ENCODE measurements around the gene SUSD6.
"Not testable (repeated sequence)": the region's sequence is repeated elsewhere in the genome, so short reads cannot be mapped to it uniquely, and the experiment has no call there.

The SUSD6 gene

GRCh38 chr14:69711881-69712560 lies 100.6 kb downstream of the SUSD6 start:
- H3K4me3 Mint-ChIP-seq, result no peak overlapping the region
- H3K27ac Mint-ChIP-seq, result peak overlapping the region; percentile 37
- ATAC-seq (replicated peaks), result no peak
- no peaks in the 10 kb centered on the region for H3K9me3 Mint-ChIP-seq
- no peak for DNase-seq
- peaks cover 39 to 55% of the 10 kb centered on the region in 2 donors for H3K36me3 Mint-ChIP-seq
- H3K27me3 Mint-ChIP-seq, result no peaks in the 10 kb centered on the region
- peaks cover 22 to 66% of the 10 kb centered on the region in 2 donors for H3K4me1 Mint-ChIP-seq

GRCh38 chr14:69712599-69713088 lies 101.2 kb downstream of the SUSD6 start:
- DNase-seq, result no peak
- H3K27me3 Mint-ChIP-seq, result no peaks in the 10 kb centered on the region

GRCh38 chr14:69713209-69713781 lies 101.9 kb downstream of the SUSD6 start:
- Mint-ChIP-seq H3K27ac (no peak overlapping the region), H3K27me3 (no peaks in the 10 kb centered on the region), H3K36me3 (peaks cover 37 to 52% of the 10 kb centered on the region in 2 donors)

More at GRCh38 chr14:69712599-69713088, 101.2 kb downstream of the SUSD6 start:
- Mint-ChIP-seq H3K4me3 (no peak overlapping the region), H3K27ac (peak overlapping the region; percentile 85), H3K4me1 (peaks cover 19 to 60% of the 10 kb centered on the region in 2 donors), H3K36me3 (peaks cover 37 to 52% of the 10 kb centered on the region in 2 donors), H3K9me3 (no peaks in the 10 kb centered on the region)
- no peak for ATAC-seq (replicated peaks)

GRCh38 chr14:69713993-69714679 lies 102.7 kb downstream of the SUSD6 start:
- no peak for DNase-seq
- H3K4me3 Mint-ChIP-seq, result no peak overlapping the region
- H3K9me3 Mint-ChIP-seq, result no peaks in the 10 kb centered on the region
- no peak for ATAC-seq (replicated peaks)
- H3K27ac Mint-ChIP-seq, result no peak overlapping the region
- peaks cover 33 to 45% of the 10 kb centered on the region in 2 donors for H3K36me3 Mint-ChIP-seq
- peaks cover 16 to 55% of the 10 kb centered on the region in 2 donors for H3K4me1 Mint-ChIP-seq
- no peaks in the 10 kb centered on the region for H3K27me3 Mint-ChIP-seq

More at GRCh38 chr14:69713209-69713781, 101.9 kb downstream of the SUSD6 start:
- Mint-ChIP-seq H3K4me1 (peaks cover 17 to 54% of the 10 kb centered on the region in 2 donors), H3K9me3 (no peaks in the 10 kb centered on the region), H3K4me3 (no peak overlapping the region)
- DNase-seq, result no peak
- ATAC-seq (replicated peaks), result no peak

GRCh38 chr14:69715725-69716477 lies 104.5 kb downstream of the SUSD6 start:
- Mint-ChIP-seq H3K27me3 (no peaks in the 10 kb centered on the region), H3K36me3 (peaks cover 28 to 38% of the 10 kb centered on the region in 2 donors), H3K9me3 (no peaks in the 10 kb centered on the region), H3K4me3 (no peak overlapping the region), H3K4me1 (peaks cover 17 to 50% of the 10 kb centered on the region in 2 donors), H3K27ac (peak overlapping the region; percentile 79)
- no peak for ATAC-seq (replicated peaks)
- no peak for DNase-seq

GRCh38 chr14:69716478-69717187 lies 105.2 kb downstream of the SUSD6 start:
- Mint-ChIP-seq H3K36me3 (peaks cover 21 to 33% of the 10 kb centered on the region in 2 donors), H3K4me3 (no peak overlapping the region), H3K4me1 (peaks cover 17 to 44% of the 10 kb centered on the region in 2 donors), H3K9me3 (no peaks in the 10 kb centered on the region), H3K27me3 (no peaks in the 10 kb centered on the region), H3K27ac (peak overlapping the region; percentile 15)
- ATAC-seq (replicated peaks) (peak; percentile 38 to 44), DNase-seq (no peak)

- DNase-seq; H3K4me3 Mint-ChIP-seq; H3K9me3 Mint-ChIP-seq; H3K27me3 Mint-ChIP-seq; ATAC-seq (replicated peaks): not testable (repeated sequence)
- Mint-ChIP-seq H3K27ac (peak overlapping the region; percentile 14), H3K36me3 (peaks cover 8 to 19% of the 10 kb centered on the region in 2 donors), H3K4me1 (peaks cover 14 to 25% of the 10 kb centered on the region in 2 donors)
Observed at GRCh38 chr14:69718614-69719013, 107.2 kb downstream of the SUSD6 start.

- H3K4me1 Mint-ChIP-seq, result peaks cover 14 to 25% of the 10 kb centered on the region in 2 donors
- no peak overlapping the region for H3K27ac Mint-ChIP-seq
- peak in 1 of 2 donors; percentile 55 for ATAC-seq (replicated peaks)
- no peaks in the 10 kb centered on the region for H3K27me3 Mint-ChIP-seq
- no peak for DNase-seq
- no peaks in the 10 kb centered on the region for H3K9me3 Mint-ChIP-seq
- H3K36me3 Mint-ChIP-seq, result peaks cover 6 to 17% of the 10 kb centered on the region in 2 donors
- H3K4me3 Mint-ChIP-seq, result no peak overlapping the region
Observed at GRCh38 chr14:69719501-69719951, 108.1 kb downstream of the SUSD6 start.

GRCh38 chr14:69720912-69721311 lies 109.5 kb downstream of the SUSD6 start:
- Mint-ChIP-seq H3K36me3 (peaks cover 3 to 7% of the 10 kb centered on the region in 2 donors), H3K27me3 (no peaks in the 10 kb centered on the region), H3K27ac (no peak overlapping the region), H3K4me1 (peaks cover 13 to 21% of the 10 kb centered on the region in 2 donors), H3K9me3 (no peaks in the 10 kb centered on the region), H3K4me3 (no peak overlapping the region)
- ATAC-seq (replicated peaks) (no peak), DNase-seq (no peak)

GRCh38 chr14:69726761-69727511 lies 115.5 kb downstream of the SUSD6 start:
- H3K4me3 Mint-ChIP-seq, result peak overlapping the region; percentile 73 to 77
- no peaks in the 10 kb centered on the region for H3K9me3 Mint-ChIP-seq
- H3K27ac Mint-ChIP-seq, result peak overlapping the region; percentile 1
- no peaks in the 10 kb centered on the region for H3K36me3 Mint-ChIP-seq
- peak; percentile 70 for DNase-seq
- ATAC-seq (replicated peaks), result peak; percentile 94 to 96
- H3K27me3 Mint-ChIP-seq, result peaks cover 5 to 6% of the 10 kb centered on the region in 2 donors
- H3K4me1 Mint-ChIP-seq, result peaks cover 8 to 11% of the 10 kb centered on the region in 2 donors

GRCh38 chr14:69727860-69728259 lies 116.5 kb downstream of the SUSD6 start:
- Mint-ChIP-seq H3K36me3 (no peaks in the 10 kb centered on the region), H3K27me3 (peaks cover 5 to 7% of the 10 kb centered on the region in 2 donors), H3K4me3 (no peak overlapping the region), H3K4me1 (peaks cover 8 to 11% of the 10 kb centered on the region in 2 donors), H3K9me3 (no peaks in the 10 kb centered on the region), H3K27ac (peak overlapping the region; percentile 1)
- ATAC-seq (replicated peaks), result no peak
- DNase-seq, result no peak

- not testable (repeated sequence) for H3K27ac Mint-ChIP-seq; H3K4me1 Mint-ChIP-seq; H3K9me3 Mint-ChIP-seq; ATAC-seq (replicated peaks); H3K4me3 Mint-ChIP-seq; H3K36me3 Mint-ChIP-seq; DNase-seq
- peaks cover 29 to 37% of the 10 kb centered on the region in 2 donors for H3K27me3 Mint-ChIP-seq
Observed at GRCh38 chr14:69731919-69732598, 120.7 kb downstream of the SUSD6 start.
